ENCODE measurements around the gene PAGR1. TPM values are rescaled to one million over a fixed set of nuclear protein-coding genes. Genes with fewer than 3 reads are reported as not detected.
A peak's percentile ranks its signal among the peaks of the same experiment; 100 is the strongest.

Gene PAGR1
- total and polyA plus RNA-seq, 4 donors = 7.3 to 18.7 (median 14.0) TPM

DNA sequence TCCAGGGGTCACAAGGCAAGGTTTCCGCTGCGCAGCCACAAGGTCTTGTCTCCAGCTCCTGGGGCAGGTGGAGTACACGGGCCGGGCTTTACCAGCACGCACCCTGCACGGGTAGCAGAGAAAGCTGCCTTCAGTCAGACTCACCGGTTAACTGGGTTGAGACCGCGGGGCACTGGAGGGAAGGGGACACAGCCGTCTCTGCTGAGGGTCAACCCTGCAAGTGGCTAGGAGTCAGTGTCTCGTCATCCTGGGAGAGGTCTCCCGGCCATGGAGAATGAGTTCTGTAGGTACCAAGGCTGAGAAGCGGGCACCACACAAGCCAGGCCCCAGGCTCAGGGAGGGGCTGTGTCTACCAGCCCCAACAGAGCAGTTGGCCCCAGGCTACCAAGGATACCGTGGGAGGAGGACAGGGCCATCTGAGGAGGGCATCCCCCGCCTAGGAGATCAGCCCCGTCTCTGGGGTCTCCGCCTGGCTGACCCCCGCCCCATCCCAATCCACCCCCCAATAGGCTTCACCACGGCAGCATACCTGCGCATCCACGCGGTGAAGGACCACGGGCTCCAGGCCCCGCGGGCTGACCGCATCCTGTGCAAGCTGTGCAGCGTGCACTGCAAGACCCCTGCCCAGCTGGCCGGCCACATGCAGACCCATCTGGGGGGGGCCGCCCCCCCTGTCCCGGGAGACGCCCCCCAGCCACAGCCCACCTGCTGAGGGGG is 6.8 kb upstream of the PAGR1 start:
- Histone ChIP-seq H3K27ac (ENCODE audit: low read depth in 1 of 2, low read length in 2 of 2) (peak overlapping the region in 1 of 2 donors; percentile 88), H3K4me3 (ENCODE audit: low read depth in 1 of 3, low read length in 3 of 3) (no peak overlapping the region), H3K9me3 (ENCODE audit: control insufficient read depth in 4 of 4, low read length in 3 of 4) (no peaks in the 10 kb centered on the region), H3K27me3 (ENCODE audit: control insufficient read depth in 4 of 4, insufficient read depth in 4 of 4, low read length in 3 of 4) (no peaks in the 10 kb centered on the region), H3K36me3 (ENCODE audit: control insufficient read depth in 4 of 4, insufficient read depth in 3 of 4, low read depth in 1 of 4, low read length in 3 of 4) (peaks cover 2 to 10% (median 4%) of the 10 kb centered on the region in 4 donors), H3K9ac (ENCODE audit: low read depth in 1 of 2, low read length in 2 of 2) (no peak overlapping the region), H3K4me1 (ENCODE audit: control insufficient read depth in 4 of 4, insufficient read depth in 4 of 4, low read length in 3 of 4) (peaks cover 16 to 51% (median 32%) of the 10 kb centered on the region in 4 donors)
- no peak for DNase-seq (ENCODE audit: low spot score)
- TF ChIP-seq RAD21 (IDR thresholded peaks at IDR 0.05) (no peak), FOXA2 (IDR thresholded peaks at IDR 0.05) (no peak), YY1 (IDR thresholded peaks at IDR 0.05) (no peak)
- TF ChIP-seq, protein P1, sequence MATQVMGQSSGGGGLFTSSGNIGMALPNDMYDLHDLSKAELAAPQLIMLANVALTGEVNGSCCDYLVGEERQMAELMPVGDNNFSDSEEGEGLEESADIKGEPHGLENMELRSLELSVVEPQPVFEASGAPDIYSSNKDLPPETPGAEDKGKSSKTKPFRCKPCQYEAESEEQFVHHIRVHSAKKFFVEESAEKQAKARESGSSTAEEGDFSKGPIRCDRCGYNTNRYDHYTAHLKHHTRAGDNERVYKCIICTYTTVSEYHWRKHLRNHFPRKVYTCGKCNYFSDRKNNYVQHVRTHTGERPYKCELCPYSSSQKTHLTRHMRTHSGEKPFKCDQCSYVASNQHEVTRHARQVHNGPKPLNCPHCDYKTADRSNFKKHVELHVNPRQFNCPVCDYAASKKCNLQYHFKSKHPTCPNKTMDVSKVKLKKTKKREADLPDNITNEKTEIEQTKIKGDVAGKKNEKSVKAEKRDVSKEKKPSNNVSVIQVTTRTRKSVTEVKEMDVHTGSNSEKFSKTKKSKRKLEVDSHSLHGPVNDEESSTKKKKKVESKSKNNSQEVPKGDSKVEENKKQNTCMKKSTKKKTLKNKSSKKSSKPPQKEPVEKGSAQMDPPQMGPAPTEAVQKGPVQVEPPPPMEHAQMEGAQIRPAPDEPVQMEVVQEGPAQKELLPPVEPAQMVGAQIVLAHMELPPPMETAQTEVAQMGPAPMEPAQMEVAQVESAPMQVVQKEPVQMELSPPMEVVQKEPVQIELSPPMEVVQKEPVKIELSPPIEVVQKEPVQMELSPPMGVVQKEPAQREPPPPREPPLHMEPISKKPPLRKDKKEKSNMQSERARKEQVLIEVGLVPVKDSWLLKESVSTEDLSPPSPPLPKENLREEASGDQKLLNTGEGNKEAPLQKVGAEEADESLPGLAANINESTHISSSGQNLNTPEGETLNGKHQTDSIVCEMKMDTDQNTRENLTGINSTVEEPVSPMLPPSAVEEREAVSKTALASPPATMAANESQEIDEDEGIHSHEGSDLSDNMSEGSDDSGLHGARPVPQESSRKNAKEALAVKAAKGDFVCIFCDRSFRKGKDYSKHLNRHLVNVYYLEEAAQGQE (IDR thresholded peaks at IDR 0.05) = no peak
- TF ChIP-seq, protein P2, sequence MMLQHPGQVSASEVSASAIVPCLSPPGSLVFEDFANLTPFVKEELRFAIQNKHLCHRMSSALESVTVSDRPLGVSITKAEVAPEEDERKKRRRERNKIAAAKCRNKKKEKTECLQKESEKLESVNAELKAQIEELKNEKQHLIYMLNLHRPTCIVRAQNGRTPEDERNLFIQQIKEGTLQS (IDR thresholded peaks at IDR 0.05) = no peak
- 82% methylated on average over 31 of the region's 31 CpGs for WGBS

DNA sequence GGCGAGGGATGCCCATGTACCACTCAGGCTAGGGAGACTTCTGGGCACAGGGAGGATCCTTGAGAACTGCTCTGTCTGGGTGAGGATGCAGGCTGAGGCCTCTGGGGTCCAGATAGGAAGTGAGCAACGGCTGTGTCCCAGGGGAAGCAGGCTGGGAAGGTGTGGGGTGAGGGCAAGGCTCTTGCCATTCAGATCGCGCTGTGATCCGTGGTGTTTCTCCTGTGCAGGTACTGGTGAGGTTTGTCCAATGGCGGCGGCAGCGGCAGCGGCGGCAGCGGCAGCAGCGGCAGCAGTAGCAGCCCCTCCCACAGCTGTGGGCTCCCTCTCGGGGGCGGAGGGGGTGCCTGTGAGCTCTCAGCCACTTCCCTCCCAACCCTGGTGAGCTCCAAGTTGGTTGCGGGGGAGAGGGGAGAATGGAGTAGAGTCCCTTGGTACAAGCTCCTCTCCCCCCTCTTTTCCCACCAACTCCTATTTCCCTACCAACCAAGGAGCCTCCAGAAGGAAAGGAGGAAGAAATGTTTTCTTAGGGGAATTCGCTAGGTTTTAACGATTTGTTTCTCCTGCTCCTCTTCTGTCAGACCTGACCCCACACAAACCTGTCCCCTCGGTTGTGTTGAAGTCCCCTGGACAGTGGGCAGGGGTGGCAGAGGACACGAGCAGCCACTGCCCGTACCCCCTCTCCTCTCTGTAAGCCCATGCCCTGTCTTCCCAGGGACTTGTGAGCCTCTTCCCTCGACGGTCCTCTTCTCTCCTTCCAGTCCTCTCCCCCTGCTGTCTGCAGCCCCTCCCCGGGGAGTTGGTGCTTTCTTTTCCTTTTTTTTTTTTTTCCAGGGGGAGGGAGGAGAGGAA is 5.9 kb upstream of the PAGR1 start:
- no peak overlapping the region for H3K4me3 ChIP-seq (ENCODE audit: low read depth in 1 of 3, low read length in 3 of 3)

More for the DNA sequence above, 5.9 kb upstream of the PAGR1 start:
- TF ChIP-seq, protein P3, sequence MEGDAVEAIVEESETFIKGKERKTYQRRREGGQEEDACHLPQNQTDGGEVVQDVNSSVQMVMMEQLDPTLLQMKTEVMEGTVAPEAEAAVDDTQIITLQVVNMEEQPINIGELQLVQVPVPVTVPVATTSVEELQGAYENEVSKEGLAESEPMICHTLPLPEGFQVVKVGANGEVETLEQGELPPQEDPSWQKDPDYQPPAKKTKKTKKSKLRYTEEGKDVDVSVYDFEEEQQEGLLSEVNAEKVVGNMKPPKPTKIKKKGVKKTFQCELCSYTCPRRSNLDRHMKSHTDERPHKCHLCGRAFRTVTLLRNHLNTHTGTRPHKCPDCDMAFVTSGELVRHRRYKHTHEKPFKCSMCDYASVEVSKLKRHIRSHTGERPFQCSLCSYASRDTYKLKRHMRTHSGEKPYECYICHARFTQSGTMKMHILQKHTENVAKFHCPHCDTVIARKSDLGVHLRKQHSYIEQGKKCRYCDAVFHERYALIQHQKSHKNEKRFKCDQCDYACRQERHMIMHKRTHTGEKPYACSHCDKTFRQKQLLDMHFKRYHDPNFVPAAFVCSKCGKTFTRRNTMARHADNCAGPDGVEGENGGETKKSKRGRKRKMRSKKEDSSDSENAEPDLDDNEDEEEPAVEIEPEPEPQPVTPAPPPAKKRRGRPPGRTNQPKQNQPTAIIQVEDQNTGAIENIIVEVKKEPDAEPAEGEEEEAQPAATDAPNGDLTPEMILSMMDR (IDR thresholded peaks at IDR 0.05; ENCODE audit: low read depth, low read length, missing input control) = no peak
- TF ChIP-seq, protein P2 (IDR thresholded peaks at IDR 0.05) = no peak
- peaks cover 2 to 10% (median 4%) of the 10 kb centered on the region in 4 donors for H3K36me3 ChIP-seq (ENCODE audit: control insufficient read depth in 4 of 4, insufficient read depth in 3 of 4, low read depth in 1 of 4, low read length in 3 of 4)
- peaks cover 16 to 51% (median 30%) of the 10 kb centered on the region in 4 donors for H3K4me1 ChIP-seq (ENCODE audit: control insufficient read depth in 4 of 4, insufficient read depth in 4 of 4, low read length in 3 of 4)
- H3K9me3 ChIP-seq (ENCODE audit: control insufficient read depth in 4 of 4, low read length in 3 of 4) = no peaks in the 10 kb centered on the region
- no peaks in the 10 kb centered on the region for H3K27me3 ChIP-seq (ENCODE audit: control insufficient read depth in 4 of 4, insufficient read depth in 4 of 4, low read length in 3 of 4)
- H3K9ac ChIP-seq (ENCODE audit: low read depth in 1 of 2, low read length in 2 of 2) = no peak overlapping the region
- DNase-seq (ENCODE audit: low spot score) = no peak
- WGBS = 76% methylated on average over 23 of the region's 23 CpGs
- peak overlapping the region; percentile 8 to 85 for H3K27ac ChIP-seq (ENCODE audit: low read depth in 1 of 2, low read length in 2 of 2)

All from liver (tissue), 9 donors.